Neural progenitor cell (in vitro differentiated cells): ENCODE data around the gene RIBC2.

ENCODE experiments used
- EZH2 ChIP-seq: fragments of 200-600 bp; sonication (generic); IDR thresholded peaks from 2 replicates; pipeline ENCODE4 v1.6.1; 2017; ENCODE audit warnings: antibody characterized with exemption, mild to moderate bottlenecking, moderate library complexity
- EZH2phosphoT487 ChIP-seq: fragments of 200-600 bp; sonication (generic); IDR thresholded peaks from 2 replicates; pipeline ENCODE4 v1.6.1; 2017; ENCODE audit warnings: antibody characterized with exemption
- TF ChIP-seq, protein P1 (sequence below): fragments of 200-600 bp; sonication (generic); IDR thresholded peaks from 2 replicates; pipeline ENCODE4 v1.5.1; 2017; ENCODE audit warnings: antibody characterized with exemption, mild to moderate bottlenecking

DNA sequence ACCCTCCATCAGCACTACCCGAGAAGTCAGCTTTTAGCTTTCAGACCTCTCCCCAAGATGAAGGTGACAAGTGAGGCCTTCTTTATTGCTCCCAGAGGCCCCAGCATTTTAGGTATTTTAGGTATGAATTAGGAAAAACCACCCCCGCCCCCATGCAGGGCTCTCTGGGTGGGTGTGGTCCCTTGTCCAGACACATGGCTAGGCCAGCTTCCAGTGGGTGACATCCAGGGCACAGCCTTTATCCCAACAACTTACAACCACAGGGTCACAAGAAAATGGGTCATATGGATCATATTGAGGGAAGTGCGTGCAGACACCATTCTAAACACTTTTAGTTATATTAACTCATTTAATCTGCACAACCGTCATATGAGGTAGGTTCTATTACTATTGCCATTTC, 42.1 kb downstream of the RIBC2 start:
- TF ChIP-seq, protein P1, sequence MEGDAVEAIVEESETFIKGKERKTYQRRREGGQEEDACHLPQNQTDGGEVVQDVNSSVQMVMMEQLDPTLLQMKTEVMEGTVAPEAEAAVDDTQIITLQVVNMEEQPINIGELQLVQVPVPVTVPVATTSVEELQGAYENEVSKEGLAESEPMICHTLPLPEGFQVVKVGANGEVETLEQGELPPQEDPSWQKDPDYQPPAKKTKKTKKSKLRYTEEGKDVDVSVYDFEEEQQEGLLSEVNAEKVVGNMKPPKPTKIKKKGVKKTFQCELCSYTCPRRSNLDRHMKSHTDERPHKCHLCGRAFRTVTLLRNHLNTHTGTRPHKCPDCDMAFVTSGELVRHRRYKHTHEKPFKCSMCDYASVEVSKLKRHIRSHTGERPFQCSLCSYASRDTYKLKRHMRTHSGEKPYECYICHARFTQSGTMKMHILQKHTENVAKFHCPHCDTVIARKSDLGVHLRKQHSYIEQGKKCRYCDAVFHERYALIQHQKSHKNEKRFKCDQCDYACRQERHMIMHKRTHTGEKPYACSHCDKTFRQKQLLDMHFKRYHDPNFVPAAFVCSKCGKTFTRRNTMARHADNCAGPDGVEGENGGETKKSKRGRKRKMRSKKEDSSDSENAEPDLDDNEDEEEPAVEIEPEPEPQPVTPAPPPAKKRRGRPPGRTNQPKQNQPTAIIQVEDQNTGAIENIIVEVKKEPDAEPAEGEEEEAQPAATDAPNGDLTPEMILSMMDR, result no peak
- TF ChIP-seq EZH2phosphoT487, result no peak
- no peak for TF ChIP-seq EZH2
